ENCODE measurements around the gene ANO2. TPM values are rescaled to one million over a fixed set of nuclear protein-coding genes. Genes with fewer than 3 reads are reported as not detected.
"Not testable (repeated sequence)": the region's sequence is repeated elsewhere in the genome, so short reads cannot be mapped to it uniquely, and the experiment has no call there.

Gene ANO2
- total RNA-seq, 4 donors from 2014 or later: 1.4 to 3.3 (median 2.7) TPM; not detected in 1

DNA sequence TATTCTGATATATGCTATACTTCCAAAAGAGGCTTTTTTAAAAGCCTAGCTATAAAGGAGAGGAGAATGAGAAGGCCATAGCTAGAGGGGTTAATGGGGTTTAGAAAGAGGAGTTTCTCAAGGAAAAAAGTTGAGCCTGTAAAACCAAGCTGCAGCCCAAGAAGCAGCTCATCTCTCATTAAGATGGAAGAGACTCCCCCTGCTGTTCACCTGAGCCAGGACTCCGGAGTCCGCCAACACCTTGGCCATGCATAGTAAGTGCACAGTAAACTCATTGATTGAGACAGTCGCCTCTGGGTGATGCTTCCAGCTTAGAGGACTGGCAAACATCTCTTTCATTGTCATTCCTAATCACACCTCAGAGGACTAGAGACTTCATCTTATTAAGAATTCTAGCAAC, 46.2 kb downstream of the ANO2 start:
- Histone ChIP-seq H3K4me1 (no peaks in the 10 kb centered on the region), H3K36me3 (no peaks in the 10 kb centered on the region), H3K4me3 (no peak overlapping the region), H3K27ac (no peak overlapping the region), H3K9me3 (no peaks in the 10 kb centered on the region), H3K27me3 (peaks cover 17% of the 10 kb centered on the region)
- TF ChIP-seq POLR2A (IDR thresholded peaks at IDR 0.05): no peak
- TF ChIP-seq POLR2AphosphoS5 (IDR thresholded peaks at IDR 0.05): no peak
- TF ChIP-seq, protein P1, sequence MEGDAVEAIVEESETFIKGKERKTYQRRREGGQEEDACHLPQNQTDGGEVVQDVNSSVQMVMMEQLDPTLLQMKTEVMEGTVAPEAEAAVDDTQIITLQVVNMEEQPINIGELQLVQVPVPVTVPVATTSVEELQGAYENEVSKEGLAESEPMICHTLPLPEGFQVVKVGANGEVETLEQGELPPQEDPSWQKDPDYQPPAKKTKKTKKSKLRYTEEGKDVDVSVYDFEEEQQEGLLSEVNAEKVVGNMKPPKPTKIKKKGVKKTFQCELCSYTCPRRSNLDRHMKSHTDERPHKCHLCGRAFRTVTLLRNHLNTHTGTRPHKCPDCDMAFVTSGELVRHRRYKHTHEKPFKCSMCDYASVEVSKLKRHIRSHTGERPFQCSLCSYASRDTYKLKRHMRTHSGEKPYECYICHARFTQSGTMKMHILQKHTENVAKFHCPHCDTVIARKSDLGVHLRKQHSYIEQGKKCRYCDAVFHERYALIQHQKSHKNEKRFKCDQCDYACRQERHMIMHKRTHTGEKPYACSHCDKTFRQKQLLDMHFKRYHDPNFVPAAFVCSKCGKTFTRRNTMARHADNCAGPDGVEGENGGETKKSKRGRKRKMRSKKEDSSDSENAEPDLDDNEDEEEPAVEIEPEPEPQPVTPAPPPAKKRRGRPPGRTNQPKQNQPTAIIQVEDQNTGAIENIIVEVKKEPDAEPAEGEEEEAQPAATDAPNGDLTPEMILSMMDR (IDR thresholded peaks at IDR 0.05): no peak
- no peak for TF ChIP-seq EP300 (IDR thresholded peaks at IDR 0.05; ENCODE audit: low read depth)
- in situ Hi-C loops (cut with MboI; ENCODE audit: low pct_ligation_motif_present in 1 of 4, low pct_unique_long_range_greater_than_20kb in 1 of 4, low sequenced_read_pairs in 3 of 4): no loop called here
- intact Hi-C loops (cut with DNase I; ENCODE audit: low total_unique reads): no loop called here
- no peak for DNase-seq
- 80% methylated on average over 3 of the region's 3 CpGs; no CpG with 5 or more reads in 1 of the 2 donors for WGBS, 2 donors (ENCODE audit: low coverage in 1 of 2)

DNA sequence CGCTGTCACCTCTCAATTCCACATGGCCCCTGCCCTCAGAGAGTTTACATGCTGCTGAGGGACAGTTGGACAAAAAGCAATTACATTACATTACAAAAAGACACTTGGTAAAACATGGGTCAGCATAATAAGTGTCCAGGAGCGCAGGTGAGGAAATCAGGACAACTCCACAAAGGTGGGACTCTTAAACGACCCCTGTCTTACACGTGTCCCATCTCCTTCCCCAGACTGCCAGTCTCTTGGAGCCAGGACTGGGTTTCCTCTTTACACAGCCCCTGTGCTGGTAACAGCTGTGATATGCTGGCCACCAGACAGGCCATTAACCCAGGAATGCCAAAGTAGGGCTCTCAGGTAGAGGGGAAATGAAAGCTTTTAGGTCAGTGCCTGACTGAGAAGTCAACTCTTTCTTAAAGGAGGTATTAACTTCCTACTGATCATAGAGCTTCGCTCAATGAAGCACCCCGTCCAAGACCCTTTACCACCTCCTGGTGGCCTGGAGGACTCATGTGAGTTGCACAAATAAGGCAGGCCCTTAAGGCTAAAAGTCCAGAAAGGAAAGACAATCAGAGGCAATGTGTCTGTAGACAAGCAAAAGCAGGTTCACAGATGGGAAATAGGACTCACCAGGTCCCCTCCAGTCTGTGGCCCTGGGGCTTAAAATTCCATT, 55.5 kb downstream of the ANO2 start:
- Histone ChIP-seq H3K4me3 (no peak overlapping the region), H3K27me3 (peaks cover 4% of the 10 kb centered on the region), H3K9me3 (no peaks in the 10 kb centered on the region), H3K27ac (no peak overlapping the region), H3K4me1 (no peaks in the 10 kb centered on the region), H3K36me3 (no peaks in the 10 kb centered on the region)
- DNase-seq: no peak
- TF ChIP-seq POLR2AphosphoS5 (IDR thresholded peaks at IDR 0.05) (no peak), EP300 (IDR thresholded peaks at IDR 0.05; ENCODE audit: low read depth) (no peak), POLR2A (IDR thresholded peaks at IDR 0.05) (no peak)
- TF ChIP-seq, protein P1 (IDR thresholded peaks at IDR 0.05): no peak
- in situ Hi-C loops (cut with MboI; ENCODE audit: low pct_ligation_motif_present in 1 of 4, low pct_unique_long_range_greater_than_20kb in 1 of 4, low sequenced_read_pairs in 3 of 4): no loop called here
- intact Hi-C loops (cut with DNase I; ENCODE audit: low total_unique reads): no loop called here
- WGBS, 2 donors (ENCODE audit: low coverage in 1 of 2): 90 to 100% methylated on average over 2 to 6 of the region's 6 CpGs

DNA sequence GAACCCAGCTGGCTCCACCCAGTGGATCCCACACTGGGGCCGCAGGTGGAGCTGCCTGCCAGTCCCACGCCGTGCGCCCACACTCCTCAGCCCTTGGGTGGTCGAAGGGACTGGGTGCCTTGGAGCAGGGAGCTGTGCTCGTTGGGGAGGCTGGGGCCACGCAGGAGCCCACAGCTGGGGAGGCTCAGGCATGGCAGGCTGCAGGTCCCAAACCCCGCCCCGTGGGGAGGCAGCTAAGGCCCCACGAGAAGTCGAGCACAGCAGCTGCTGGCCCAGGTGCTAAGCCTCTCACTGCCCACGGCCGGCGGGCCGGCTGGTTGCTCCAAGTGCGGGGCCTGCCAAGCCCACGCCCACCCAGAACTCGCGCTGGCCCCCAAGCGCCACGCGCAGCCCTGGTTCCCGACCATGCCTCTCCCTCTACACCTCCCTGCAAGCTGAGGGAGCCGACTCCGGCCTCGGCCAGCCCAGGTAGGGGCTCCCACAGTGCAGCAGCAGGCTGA, 56.2 kb downstream of the ANO2 start:
- in situ Hi-C loops (cut with MboI; ENCODE audit: low pct_ligation_motif_present in 1 of 4, low pct_unique_long_range_greater_than_20kb in 1 of 4, low sequenced_read_pairs in 3 of 4): no loop called here
- H3K27ac ChIP-seq: no peak overlapping the region
- intact Hi-C loops (cut with DNase I; ENCODE audit: low total_unique reads): no loop called here
- no peaks in the 10 kb centered on the region for H3K36me3 ChIP-seq
- no peak for DNase-seq
- no peaks in the 10 kb centered on the region for H3K4me1 ChIP-seq
- H3K9me3 ChIP-seq: no peaks in the 10 kb centered on the region
- no peak overlapping the region for H3K4me3 ChIP-seq
- 94% methylated on average over 15 of the region's 26 CpGs; no CpG with 5 or more reads in 1 of the 2 donors for WGBS, 2 donors (ENCODE audit: low coverage in 1 of 2)
- H3K27me3 ChIP-seq: peaks cover 4% of the 10 kb centered on the region
- TF ChIP-seq POLR2A (IDR thresholded peaks at IDR 0.05) (no peak), POLR2AphosphoS5 (IDR thresholded peaks at IDR 0.05) (no peak), EP300 (IDR thresholded peaks at IDR 0.05; ENCODE audit: low read depth) (no peak)
- TF ChIP-seq, protein P1 (IDR thresholded peaks at IDR 0.05): no peak

DNA sequence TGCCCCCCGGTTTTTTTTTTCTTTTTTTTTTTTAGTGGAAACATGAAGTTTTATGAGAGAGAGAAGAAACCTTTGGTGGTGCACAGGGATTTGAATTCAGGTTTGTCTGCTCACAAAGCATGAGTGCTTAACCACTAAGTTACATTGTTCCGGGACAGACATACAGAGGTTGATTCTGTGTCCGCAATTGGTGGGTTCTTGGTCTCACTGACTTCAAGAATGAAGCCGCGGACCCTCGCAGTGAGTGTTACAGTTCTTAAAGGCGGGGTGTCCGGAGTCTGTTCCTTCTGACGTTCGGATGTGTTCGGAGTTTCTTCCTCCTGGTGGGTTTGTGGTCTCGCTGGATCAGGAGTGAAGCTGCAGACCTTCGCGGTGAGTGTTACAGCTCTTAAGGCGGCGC, 57.2 kb downstream of the ANO2 start:
- H3K36me3 ChIP-seq; H3K4me1 ChIP-seq; intact Hi-C loops (cut with DNase I; ENCODE audit: low total_unique reads); H3K4me3 ChIP-seq; H3K27ac ChIP-seq; H3K27me3 ChIP-seq; in situ Hi-C loops (cut with MboI; ENCODE audit: low pct_ligation_motif_present in 1 of 4, low pct_unique_long_range_greater_than_20kb in 1 of 4, low sequenced_read_pairs in 3 of 4); DNase-seq; H3K9me3 ChIP-seq: not testable (repeated sequence)
- 79 to 80% methylated on average over 3 to 16 of the region's 16 CpGs for WGBS, 2 donors (ENCODE audit: low coverage in 1 of 2)

Data from transverse colon (tissue), 4 donors.